OCI-LY1 (cell line): Measurements from ENCODE around the gene KCNN3.

Experiments
- EZH2 ChIP-seq: fragments of 200-600 bp; sonication (generic), shearing (Covaris generic); IDR thresholded peaks from 2 replicates; pipeline ENCODE4 v1.8.0; 2017; ENCODE audit warnings: borderline replicate concordance, mixed run types, mild to moderate bottlenecking, antibody characterized with exemption, low read length, moderate library complexity, mixed read lengths
- TF ChIP-seq, protein P1 (sequence below): fragments of 200-600 bp; sonication (generic), shearing (Covaris generic); IDR thresholded peaks from 2 replicates; pipeline ENCODE4 v1.5.1; 2017; ENCODE audit warnings: mild to moderate bottlenecking, antibody characterized with exemption, low read length, moderate library complexity, mixed read lengths

DNA sequence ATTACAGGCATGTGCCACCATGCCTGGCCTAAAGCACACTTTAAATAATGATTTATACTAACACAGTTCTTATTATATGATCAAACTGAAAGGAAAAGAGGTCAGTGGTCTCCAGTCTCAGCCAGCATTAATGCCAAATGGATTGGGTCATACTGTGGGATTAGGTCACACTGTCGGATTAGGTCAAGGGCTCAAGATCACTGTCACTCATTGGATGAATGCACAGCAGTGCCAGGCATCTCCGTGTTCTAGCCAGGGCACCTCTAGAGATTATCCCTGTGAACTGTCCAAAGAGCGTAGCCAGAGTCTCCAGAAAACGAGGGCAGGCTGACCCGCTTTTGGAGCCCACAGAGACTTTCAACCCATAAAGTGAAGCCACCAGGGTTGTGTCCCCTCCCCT, 70.9 kb downstream of the KCNN3 start:
- TF ChIP-seq, protein P1, sequence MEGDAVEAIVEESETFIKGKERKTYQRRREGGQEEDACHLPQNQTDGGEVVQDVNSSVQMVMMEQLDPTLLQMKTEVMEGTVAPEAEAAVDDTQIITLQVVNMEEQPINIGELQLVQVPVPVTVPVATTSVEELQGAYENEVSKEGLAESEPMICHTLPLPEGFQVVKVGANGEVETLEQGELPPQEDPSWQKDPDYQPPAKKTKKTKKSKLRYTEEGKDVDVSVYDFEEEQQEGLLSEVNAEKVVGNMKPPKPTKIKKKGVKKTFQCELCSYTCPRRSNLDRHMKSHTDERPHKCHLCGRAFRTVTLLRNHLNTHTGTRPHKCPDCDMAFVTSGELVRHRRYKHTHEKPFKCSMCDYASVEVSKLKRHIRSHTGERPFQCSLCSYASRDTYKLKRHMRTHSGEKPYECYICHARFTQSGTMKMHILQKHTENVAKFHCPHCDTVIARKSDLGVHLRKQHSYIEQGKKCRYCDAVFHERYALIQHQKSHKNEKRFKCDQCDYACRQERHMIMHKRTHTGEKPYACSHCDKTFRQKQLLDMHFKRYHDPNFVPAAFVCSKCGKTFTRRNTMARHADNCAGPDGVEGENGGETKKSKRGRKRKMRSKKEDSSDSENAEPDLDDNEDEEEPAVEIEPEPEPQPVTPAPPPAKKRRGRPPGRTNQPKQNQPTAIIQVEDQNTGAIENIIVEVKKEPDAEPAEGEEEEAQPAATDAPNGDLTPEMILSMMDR, result no peak
- TF ChIP-seq EZH2, result no peak
